Panc1 (cell line): ENCODE results near the gene NEIL3. TPM values are rescaled to one million over a fixed set of nuclear protein-coding genes. Genes with fewer than 3 reads are reported as not detected.

Experiments used
- ATAC-seq: fragments of 200-7000 bp; cut with Tn5 transposase; 2 replicates; pipeline ENCODE4 v1.9.1; 2020; ENCODE audit warnings: mild to moderate bottlenecking, moderate library complexity
- BruUV-seq: library from RNA; stranded (reverse); fragments of 400-500 nt; replicated peaks from 2 replicates; lab custom pipeline; 2021; lab: Mats Ljungman, UMichigan
- CTCF ChIA-PET: fragments of 300-600 bp; sonication (Branson Sonifier 250); formaldehyde crosslinking; loops from one replicate; lab custom pipeline; 2022; ENCODE audit warnings: antibody characterized with exemption; lab: Charles Lee
- POLR2A ChIA-PET: fragments of 300-600 bp; sonication (Branson Sonifier 250); formaldehyde crosslinking; loops from one replicate; lab custom pipeline; 2022; ENCODE audit warnings: antibody characterized with exemption; lab: Charles Lee
- DNase-seq: peaks from one replicate; pipeline ENCODE4 v3.0.0-alpha.2; 2010; ENCODE audit warnings: low read depth, low spot score
- H3K27ac ChIP-seq: 2 replicates; pipeline ENCODE4 v1.5.1; 2011; ENCODE audit warnings: mild to moderate bottlenecking, low read length, inconsistent platforms
- H3K27me3 ChIP-seq: fragments of 200-500 bp; sonication (Bioruptor generic); 2 replicates; pipeline ENCODE4 v1.6.0; 2014; ENCODE audit warnings: low read length, inconsistent platforms; ENCODE audit not compliant: control insufficient read depth, insufficient read depth
- H3K36me3 ChIP-seq: fragments of 200-500 bp; sonication (Bioruptor generic); 2 replicates; pipeline ENCODE4 v1.5.1; 2014; ENCODE audit warnings: inconsistent platforms, mild to moderate bottlenecking, low read length, moderate library complexity; ENCODE audit not compliant: control insufficient read depth, insufficient read depth
- H3K4me1 ChIP-seq: 2 replicates; pipeline ENCODE4 v1.5.1; 2011; ENCODE audit warnings: inconsistent platforms, mild to moderate bottlenecking, low read length, moderate library complexity; ENCODE audit not compliant: control insufficient read depth, insufficient read depth
- H3K4me3 ChIP-seq, 2 experiments: 2 replicates each; pipeline ENCODE4 v1.5.1; 2011 to 2012; ENCODE audit warnings: low read depth in 2 of 2, low read length in 2 of 2, mild to moderate bottlenecking in 2 of 2, inconsistent platforms in 1 of 2, moderate library complexity in 1 of 2
- H3K9me3 ChIP-seq: fragments of 200-500 bp; sonication (Bioruptor generic); 2 replicates; pipeline ENCODE4 v1.5.1; 2014; ENCODE audit warnings: low read depth, mild to moderate bottlenecking, inconsistent platforms, low read length, moderate library complexity; ENCODE audit not compliant: control insufficient read depth, insufficient read depth
- POLR2AphosphoS5 ChIP-seq: IDR thresholded peaks from 2 replicates; pipeline ENCODE4 v1.6.1; 2012; ENCODE audit warnings: mild to moderate bottlenecking, low read depth, low read length, moderate library complexity
- SIN3A ChIP-seq: IDR thresholded peaks from 2 replicates; pipeline ENCODE4 v1.6.1; 2012; ENCODE audit warnings: low read depth, mild to moderate bottlenecking, low read length, moderate library complexity, borderline replicate concordance; ENCODE audit not compliant: insufficient read depth
- TCF7L2 ChIP-seq: IDR thresholded peaks from 2 replicates; pipeline ENCODE4 v1.6.1; 2011; ENCODE audit warnings: mild to moderate bottlenecking, low read depth, low read length, inconsistent platforms
- in situ Hi-C: cut with HindIII; loops from 2 replicates; pipeline ENCODE4 v1.10.0; 2016; ENCODE audit warnings: low sequenced_read_pairs, low pct_unique_long_range_greater_than_20kb
- intact Hi-C: fragments of 100-400 bp; cut with micrococcal nuclease; formaldehyde crosslinking; loops from one replicate; pipeline ENCODE4 v1.10.0; 2022; ENCODE audit not compliant: unreplicated experiment
- total RNA-seq: library from RNA; stranded (reverse); gene quantifications from one replicate; pipeline ENCODE4 v1.2.1, GENCODE V29; 2021; ENCODE audit not compliant: unreplicated experiment
- TF ChIP-seq, protein P1 (sequence below), 2 experiments: IDR thresholded peaks; 2 replicates each; pipeline ENCODE4 v1.6.1; 2011 to 2012; ENCODE audit warnings: low read depth in 2 of 2, control low read depth in 1 of 2, low read length in 1 of 2, mild to moderate bottlenecking in 1 of 2, moderate library complexity in 1 of 2; ENCODE audit not compliant: insufficient read depth in 1 of 2
- TF ChIP-seq, protein P2 (sequence below): fragments of 450-650 bp; IDR thresholded peaks from 2 replicates; pipeline ENCODE4 v1.5.1; 2017; ENCODE audit warnings: mild to moderate bottlenecking

Gene NEIL3
- total RNA-seq, 1 experiment from 2014 or later = 8.9 TPM

DNA sequence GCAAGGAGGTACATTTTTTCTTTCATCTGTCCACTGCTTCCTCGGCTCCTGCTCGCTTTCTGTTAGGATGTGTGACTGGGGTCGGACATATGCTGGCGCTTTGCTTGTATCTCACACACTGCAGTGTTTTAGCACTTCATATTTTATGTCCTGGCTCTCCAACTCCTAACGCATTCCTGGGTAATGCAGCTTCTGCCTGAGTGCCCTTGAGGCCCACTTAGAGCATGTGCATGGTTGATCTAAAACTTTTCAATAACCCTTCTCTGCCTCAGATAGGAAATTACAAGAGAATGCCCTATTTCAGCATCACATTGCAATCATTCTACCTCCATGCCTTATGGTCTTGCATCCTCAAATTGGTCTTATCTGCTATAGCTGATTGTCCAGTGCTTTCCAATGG lies 65.3 kb downstream of the NEIL3 start:
- Histone ChIP-seq H3K9me3 (no peaks in the 10 kb centered on the region), H3K4me1 (no peaks in the 10 kb centered on the region), H3K4me3 (no peak overlapping the region), H3K27ac (no peak overlapping the region), H3K27me3 (no peaks in the 10 kb centered on the region), H3K36me3 (no peaks in the 10 kb centered on the region)
- TF ChIP-seq POLR2AphosphoS5 (no peak), TCF7L2 (no peak), SIN3A (no peak)
- TF ChIP-seq, protein P1, sequence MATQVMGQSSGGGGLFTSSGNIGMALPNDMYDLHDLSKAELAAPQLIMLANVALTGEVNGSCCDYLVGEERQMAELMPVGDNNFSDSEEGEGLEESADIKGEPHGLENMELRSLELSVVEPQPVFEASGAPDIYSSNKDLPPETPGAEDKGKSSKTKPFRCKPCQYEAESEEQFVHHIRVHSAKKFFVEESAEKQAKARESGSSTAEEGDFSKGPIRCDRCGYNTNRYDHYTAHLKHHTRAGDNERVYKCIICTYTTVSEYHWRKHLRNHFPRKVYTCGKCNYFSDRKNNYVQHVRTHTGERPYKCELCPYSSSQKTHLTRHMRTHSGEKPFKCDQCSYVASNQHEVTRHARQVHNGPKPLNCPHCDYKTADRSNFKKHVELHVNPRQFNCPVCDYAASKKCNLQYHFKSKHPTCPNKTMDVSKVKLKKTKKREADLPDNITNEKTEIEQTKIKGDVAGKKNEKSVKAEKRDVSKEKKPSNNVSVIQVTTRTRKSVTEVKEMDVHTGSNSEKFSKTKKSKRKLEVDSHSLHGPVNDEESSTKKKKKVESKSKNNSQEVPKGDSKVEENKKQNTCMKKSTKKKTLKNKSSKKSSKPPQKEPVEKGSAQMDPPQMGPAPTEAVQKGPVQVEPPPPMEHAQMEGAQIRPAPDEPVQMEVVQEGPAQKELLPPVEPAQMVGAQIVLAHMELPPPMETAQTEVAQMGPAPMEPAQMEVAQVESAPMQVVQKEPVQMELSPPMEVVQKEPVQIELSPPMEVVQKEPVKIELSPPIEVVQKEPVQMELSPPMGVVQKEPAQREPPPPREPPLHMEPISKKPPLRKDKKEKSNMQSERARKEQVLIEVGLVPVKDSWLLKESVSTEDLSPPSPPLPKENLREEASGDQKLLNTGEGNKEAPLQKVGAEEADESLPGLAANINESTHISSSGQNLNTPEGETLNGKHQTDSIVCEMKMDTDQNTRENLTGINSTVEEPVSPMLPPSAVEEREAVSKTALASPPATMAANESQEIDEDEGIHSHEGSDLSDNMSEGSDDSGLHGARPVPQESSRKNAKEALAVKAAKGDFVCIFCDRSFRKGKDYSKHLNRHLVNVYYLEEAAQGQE (IDR thresholded peaks at IDR 0.05; ENCODE audit: insufficient read depth in 1 of 2, low read depth in 2 of 2, low read length in 1 of 2) = no peak
- TF ChIP-seq, protein P2, sequence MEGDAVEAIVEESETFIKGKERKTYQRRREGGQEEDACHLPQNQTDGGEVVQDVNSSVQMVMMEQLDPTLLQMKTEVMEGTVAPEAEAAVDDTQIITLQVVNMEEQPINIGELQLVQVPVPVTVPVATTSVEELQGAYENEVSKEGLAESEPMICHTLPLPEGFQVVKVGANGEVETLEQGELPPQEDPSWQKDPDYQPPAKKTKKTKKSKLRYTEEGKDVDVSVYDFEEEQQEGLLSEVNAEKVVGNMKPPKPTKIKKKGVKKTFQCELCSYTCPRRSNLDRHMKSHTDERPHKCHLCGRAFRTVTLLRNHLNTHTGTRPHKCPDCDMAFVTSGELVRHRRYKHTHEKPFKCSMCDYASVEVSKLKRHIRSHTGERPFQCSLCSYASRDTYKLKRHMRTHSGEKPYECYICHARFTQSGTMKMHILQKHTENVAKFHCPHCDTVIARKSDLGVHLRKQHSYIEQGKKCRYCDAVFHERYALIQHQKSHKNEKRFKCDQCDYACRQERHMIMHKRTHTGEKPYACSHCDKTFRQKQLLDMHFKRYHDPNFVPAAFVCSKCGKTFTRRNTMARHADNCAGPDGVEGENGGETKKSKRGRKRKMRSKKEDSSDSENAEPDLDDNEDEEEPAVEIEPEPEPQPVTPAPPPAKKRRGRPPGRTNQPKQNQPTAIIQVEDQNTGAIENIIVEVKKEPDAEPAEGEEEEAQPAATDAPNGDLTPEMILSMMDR = no peak
- no TSS peak for BruUV-seq
- ATAC-seq (no peak), DNase-seq (no peak)
- intact Hi-C loops (no loop called here), in situ Hi-C loops (no loop called here)
- POLR2A ChIA-PET = no interaction called here
- CTCF ChIA-PET = no interaction called here

DNA sequence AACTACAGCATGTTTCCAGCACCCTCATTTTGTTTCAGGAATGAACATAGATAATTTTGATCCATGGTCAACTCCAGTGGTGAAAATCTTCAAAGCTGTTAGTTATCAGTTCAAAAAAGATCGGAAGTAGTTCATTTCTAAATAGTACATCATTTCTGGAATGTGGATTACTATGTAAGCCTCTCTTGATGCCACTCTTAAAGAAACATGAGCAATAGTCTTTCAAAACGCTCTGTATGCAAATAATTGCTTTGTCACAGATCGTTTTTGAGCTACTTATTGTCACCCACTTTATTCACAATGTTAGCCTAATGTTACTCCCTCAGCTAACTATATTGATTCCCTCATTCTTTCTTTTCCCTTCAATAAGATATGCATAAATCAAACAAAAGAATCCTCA lies 65.7 kb downstream of the NEIL3 start:
- POLR2A ChIA-PET = no interaction called here
- intact Hi-C loops = no loop called here
- in situ Hi-C loops = no loop called here
- H3K27me3 ChIP-seq = no peaks in the 10 kb centered on the region
- H3K9me3 ChIP-seq = no peaks in the 10 kb centered on the region
- ATAC-seq = no peak
- no TSS peak for BruUV-seq
- TF ChIP-seq SIN3A = no peak
- TF ChIP-seq, protein P1 (IDR thresholded peaks at IDR 0.05; ENCODE audit: insufficient read depth in 1 of 2, low read depth in 2 of 2, low read length in 1 of 2) = no peak
- no peak for TF ChIP-seq POLR2AphosphoS5
- TF ChIP-seq TCF7L2 = no peak
- TF ChIP-seq, protein P2 = no peak
- no peaks in the 10 kb centered on the region for H3K4me1 ChIP-seq
- no peak overlapping the region for H3K27ac ChIP-seq
- no peak overlapping the region for H3K4me3 ChIP-seq
- no peak for DNase-seq
- no peaks in the 10 kb centered on the region for H3K36me3 ChIP-seq
- CTCF ChIA-PET = no interaction called here
